Gastrocnemius medialis (tissue), 4 donors: ENCODE measurements around the gene KLHDC10. TPM values are rescaled to one million over a fixed set of nuclear protein-coding genes. Genes with fewer than 3 reads are reported as not detected.

ENCODE experiments used
- ATAC-seq, 2 donors: fragments of 150-250 bp; one replicate each; pipeline ENCODE4 v1.9.1; 2016
- DNase-seq, 2 donors: peaks; one replicate each; pipeline ENCODE4 v3.0.0-alpha.2; 2019
- H3K27ac ChIP-seq, 4 donors: fragments of 200-600 bp; sonication (generic); 1 replicate in 1 of 4; 2 replicates in 3 of 4; pipeline ENCODE4 v1.5.1; 2016 to 2018; ENCODE audit warnings: mild to moderate bottlenecking in 2 of 4, moderate library complexity in 1 of 4
- H3K27me3 ChIP-seq, 3 donors: fragments of 200-600 bp; sonication (generic) in 2 of 3; 1 replicate in 1 of 3; 2 replicates in 2 of 3; pipeline versions ENCODE4 v1.5.1 to v1.6.0; 2016 to 2019; ENCODE audit warnings: mild to moderate bottlenecking in 1 of 3, moderate library complexity in 1 of 3
- H3K36me3 ChIP-seq, 2 donors: fragments of 200-600 bp; sonication (generic) in 1 of 2; one replicate each; pipeline ENCODE4 v1.5.1; 2017 to 2018
- H3K4me1 ChIP-seq, 2 donors: fragments of 200-600 bp; sonication (generic) in 1 of 2; one replicate each; pipeline ENCODE4 v1.5.1; 2016 to 2017; ENCODE audit warnings: mild to moderate bottlenecking in 2 of 2
- H3K4me3 ChIP-seq, 4 donors: fragments of 200-600 bp; sonication (generic) in 3 of 4; 1 replicate in 1 of 4; 2 replicates in 3 of 4; pipeline ENCODE4 v1.5.1; 2016 to 2019; ENCODE audit warnings: mild to moderate bottlenecking in 2 of 4
- H3K9me3 ChIP-seq, 3 donors: fragments of 200-600 bp; sonication (generic) in 2 of 3; 1 replicate in 1 of 3; 2 replicates in 2 of 3; pipeline ENCODE4 v1.5.1; 2016 to 2019
- CTCF ChIP-seq, 5 experiments: fragments of 450-650 bp in 3 of 5; fragments of 200-600 bp in 2 of 5; sonication (generic) in 2 of 5; IDR thresholded peaks in 4 of 5; conservative IDR thresholded peaks in 1 of 5; 1 replicate in 4 of 5; 2 replicates in 1 of 5; pipeline ENCODE4 v1.5.1; 2016 to 2019; ENCODE audit warnings: antibody characterized with exemption in 5 of 5, mild to moderate bottlenecking in 3 of 5, moderate library complexity in 3 of 5
- POLR2A ChIP-seq, 2 donors: fragments of 450-650 bp; IDR thresholded peaks; one replicate each; pipeline ENCODE4 v1.6.1; 2017; ENCODE audit warnings: antibody characterized with exemption in 2 of 2, mild to moderate bottlenecking in 2 of 2, moderate library complexity in 2 of 2
- in situ Hi-C, 4 donors: fragments of 200-750 bp; cut with MboI; loops; one replicate each; pipeline versions ENCODE4 v1.15.0 to v1.8.0; 2017; ENCODE audit warnings: low sequenced_read_pairs in 4 of 4
- intact Hi-C: fragments of 100-400 bp; cut with DNase I; formaldehyde crosslinking; loops from one replicate; pipeline ENCODE4 v1.15.1; 2023; ENCODE audit warnings: low total_unique reads
- total RNA-seq, 4 donors: library from RNA; depleted of rRNA; stranded (reverse); fragments of >200 nt; gene quantifications; one replicate each; pipeline versions ENCODE4 v1.1.0 to v1.2.3, GENCODE V29; 2016

Gene KLHDC10
- total RNA-seq, 4 donors from 2014 or later = 27.6 to 46.0 (median 34.5) TPM

GRCh38 chr7:130087364-130087763, 17.0 kb downstream of the KLHDC10 start:
- Histone ChIP-seq H3K4me1 (peaks cover 0 to 3% of the 10 kb centered on the region in 2 donors), H3K27me3 (no peaks in the 10 kb centered on the region), H3K36me3 (no peaks in the 10 kb centered on the region), H3K9me3 (no peaks in the 10 kb centered on the region), H3K4me3 (no peak overlapping the region), H3K27ac (no peak overlapping the region)
- no peak for ATAC-seq
- TF ChIP-seq POLR2A (IDR thresholded peaks at IDR 0.05) = no peak
- no peak for TF ChIP-seq CTCF (IDR thresholded peaks at IDR 0.05 in 4 of 5, conservative IDR thresholded peaks at IDR 0.05 in 1 of 5)
- in situ Hi-C loops = no loop called here
- no peak for DNase-seq
- intact Hi-C loops = no loop called here

- H3K36me3 ChIP-seq = no peaks in the 10 kb centered on the region
- H3K4me1 ChIP-seq = peaks cover 3 to 7% of the 10 kb centered on the region in 2 donors
- H3K27ac ChIP-seq = no peak overlapping the region
- H3K4me3 ChIP-seq = no peak overlapping the region
- H3K27me3 ChIP-seq = no peaks in the 10 kb centered on the region
- intact Hi-C loops (no loop called here), in situ Hi-C loops (no loop called here)
- no peak for ATAC-seq
- no peaks in the 10 kb centered on the region for H3K9me3 ChIP-seq
- TF ChIP-seq POLR2A (IDR thresholded peaks at IDR 0.05) (no peak), CTCF (IDR thresholded peaks at IDR 0.05 in 4 of 5, conservative IDR thresholded peaks at IDR 0.05 in 1 of 5) (no peak)
- no peak for DNase-seq
These were observed 20.6 kb downstream of the KLHDC10 start for GRCh38 chr7:130090745-130091532.

- intact Hi-C loops (no loop called here), in situ Hi-C loops (no loop called here)
- no peak overlapping the region for H3K27ac ChIP-seq
These were observed 21.7 kb downstream of the KLHDC10 start for GRCh38 chr7:130091999-130092398.

GRCh38 chr7:130092598-130092997, 22.3 kb downstream of the KLHDC10 start:
- intact Hi-C loops (no loop called here), in situ Hi-C loops (no loop called here)
- Histone ChIP-seq H3K36me3 (no peaks in the 10 kb centered on the region), H3K27me3 (no peaks in the 10 kb centered on the region), H3K9me3 (no peaks in the 10 kb centered on the region), H3K4me1 (peaks cover 3 to 14% of the 10 kb centered on the region in 2 donors), H3K27ac (no peak overlapping the region), H3K4me3 (no peak overlapping the region)
- TF ChIP-seq CTCF (IDR thresholded peaks at IDR 0.05 in 4 of 5, conservative IDR thresholded peaks at IDR 0.05 in 1 of 5) (no peak), POLR2A (IDR thresholded peaks at IDR 0.05) (no peak)
- ATAC-seq (no peak), DNase-seq (no peak)

More at GRCh38 chr7:130091999-130092398, 21.7 kb downstream of the KLHDC10 start:
- DNase-seq (no peak), ATAC-seq (no peak)
- Histone ChIP-seq H3K9me3 (no peaks in the 10 kb centered on the region), H3K27me3 (no peaks in the 10 kb centered on the region), H3K36me3 (no peaks in the 10 kb centered on the region), H3K4me3 (no peak overlapping the region), H3K4me1 (peaks cover 3 to 13% of the 10 kb centered on the region in 2 donors)
- no peak for TF ChIP-seq POLR2A (IDR thresholded peaks at IDR 0.05)
- TF ChIP-seq CTCF (IDR thresholded peaks at IDR 0.05 in 4 of 5, conservative IDR thresholded peaks at IDR 0.05 in 1 of 5) = no peak
